Measurements from ENCODE around the gene TFDP1. TPM values are rescaled to one million over a fixed set of nuclear protein-coding genes. Genes with fewer than 3 reads are reported as not detected.

TFDP1 gene
- total and polyA plus RNA-seq, 2 of the 4 experiments (the other 2 are of a cell fraction), result 59.3 to 97.0 TPM

- no TSS peak for BruUV-seq (replicated peaks)
- Histone ChIP-seq H4K20me1 (ENCODE audit: insufficient read depth, low read length) (no peaks in the 10 kb centered on the region), H3K4me3 (ENCODE audit: insufficient read depth, low read depth, low read length) (no peak overlapping the region), H3K56ac (ENCODE audit: extremely low read depth, insufficient read depth, low read length) (no peak overlapping the region), H2AFZ (replicated peaks; ENCODE audit: low read length, poor library complexity) (peak overlapping the region; percentile 82), H3K27me3 (ENCODE audit: control insufficient read depth, insufficient read depth, low read length) (peaks cover 17% of the 10 kb centered on the region), H4K91ac (ENCODE audit: insufficient read depth, low read depth, low read length) (no peak overlapping the region), H2AK9ac (replicated peaks; ENCODE audit: low read depth, low read length, poor library complexity) (no peak overlapping the region), H3K79me1 (ENCODE audit: low read depth in 1 of 2, low read length in 2 of 2) (no peaks in the 10 kb centered on the region), H3K27ac (ENCODE audit: insufficient read depth, low read length) (no peak overlapping the region), H4K8ac (ENCODE audit: low read depth in 2 of 2, low read length in 2 of 2) (no peak overlapping the region), H2AK5ac (ENCODE audit: low read depth, low read length) (no peak overlapping the region), H3K9me3 (ENCODE audit: control insufficient read depth, insufficient read depth, low read length) (no peaks in the 10 kb centered on the region), H3K23ac (ENCODE audit: low read depth, low read length) (0 out of 2 replicates have a peak overlapping the region, but pooled peaks have one; percentile 32), H3K14ac (replicated peaks; ENCODE audit: low read depth, low read length) (no peak overlapping the region), H2BK20ac (ENCODE audit: low read depth, low read length) (no peak overlapping the region), H3K4me1 (ENCODE audit: control insufficient read depth, insufficient read depth, low read length) (no peaks in the 10 kb centered on the region), H3K4ac (ENCODE audit: low read depth, low read length) (no peak overlapping the region), H3K9ac (ENCODE audit: low read depth, low read length) (no peak overlapping the region), H4K5ac (ENCODE audit: low read depth, low read length) (no peak overlapping the region), H2BK120ac (ENCODE audit: low read depth, low read length) (no peak overlapping the region), H3K4me2 (ENCODE audit: low read depth, low read length) (no peak overlapping the region), H3K36me3 (ENCODE audit: control insufficient read depth, insufficient read depth, low read length) (no peaks in the 10 kb centered on the region), H2BK15ac (ENCODE audit: low read depth, low read length) (no peak overlapping the region), H2BK5ac (ENCODE audit: low read depth, low read length, poor library complexity, severe bottlenecking) (no peak overlapping the region), H3K18ac (ENCODE audit: low read depth, low read length) (no peak overlapping the region), H3K9me1 (ENCODE audit: insufficient read depth, low read length) (no peaks in the 10 kb centered on the region)
- 61% methylated on average over 2 of the region's 7 CpGs; no CpG with 5 or more reads in 1 of the 2 experiments for WGBS, 2 experiments (ENCODE audit: extremely low coverage in 2 of 2, insufficient read length in 1 of 2)
- ATAC-seq (ENCODE audit: low read depth) (peak; percentile 4), DNase-seq (no peak)
- dilution Hi-C loops (cut with HindIII; ENCODE audit: low sequenced_read_pairs, unreplicated experiment) (no loop called here), in situ Hi-C loops (cut with MboI; ENCODE audit: low sequenced_read_pairs) (no loop called here), intact Hi-C loops (cut with micrococcal nuclease) (loop anchor here (1.0 to 2.0 kb wide), 2 partner anchors 105 to 288 kb away; no protein-coding TSS in a partner anchor)
- ChIA-PET CTCF (interaction anchor here (0.6 to 1.0 kb wide), 3 partner anchors 17 to 103 kb away, joined by 3 to 4 read pairs (median 3); no protein-coding TSS in a partner anchor), POLR2A (ENCODE audit: unreplicated experiment) (no interaction called here)
- TF ChIP-seq RAD21 (IDR thresholded peaks at IDR 0.05; ENCODE audit: low read length), result no peak
- TF ChIP-seq MAFK (IDR thresholded peaks at IDR 0.05; ENCODE audit: low read depth, low read length), result no peak
- TF ChIP-seq CHD1 (IDR thresholded peaks at IDR 0.05; ENCODE audit: low read depth, low read length), result no peak
- no peak for TF ChIP-seq RCOR1 (IDR thresholded peaks at IDR 0.05; ENCODE audit: insufficient replicate concordance, low read length)
- no peak for TF ChIP-seq BHLHE40 (IDR thresholded peaks at IDR 0.05; ENCODE audit: low read depth, low read length)
- no peak for TF ChIP-seq CTCF (conservative IDR thresholded peaks at IDR 0.05; ENCODE audit: low read depth, low read length)
- TF ChIP-seq USF2 (IDR thresholded peaks at IDR 0.05; ENCODE audit: low read depth, low read length), result no peak
- no peak for TF ChIP-seq ELK1 (IDR thresholded peaks at IDR 0.05; ENCODE audit: borderline replicate concordance, low read depth, low read length)
- TF ChIP-seq RFX5 (IDR thresholded peaks at IDR 0.05; ENCODE audit: low read depth, low read length), result no peak
- TF ChIP-seq CEBPB (IDR thresholded peaks at IDR 0.05; ENCODE audit: low read depth, low read length), result no peak
- TF ChIP-seq MXI1 (IDR thresholded peaks at IDR 0.05; ENCODE audit: borderline replicate concordance, low read depth, low read length), result no peak
- TF ChIP-seq NFE2L2 (IDR thresholded peaks at IDR 0.05; ENCODE audit: low read depth, low read length), result no peak
- no peak for TF ChIP-seq SMC3 (IDR thresholded peaks at IDR 0.05; ENCODE audit: low read depth, low read length)
- TF ChIP-seq FOS (IDR thresholded peaks at IDR 0.05; ENCODE audit: low read depth, low read length), result no peak
- no peak for TF ChIP-seq MAZ (IDR thresholded peaks at IDR 0.05; ENCODE audit: borderline replicate concordance, low read depth, low read length)
- TF ChIP-seq POLR2A (IDR thresholded peaks at IDR 0.05; ENCODE audit: low read depth, low read length), result no peak
These were observed 21.7 kb upstream of the TFDP1 start for GRCh38 chr13:113562844-113563243.
